ENCODE data around the gene ZNF574.

DNA sequence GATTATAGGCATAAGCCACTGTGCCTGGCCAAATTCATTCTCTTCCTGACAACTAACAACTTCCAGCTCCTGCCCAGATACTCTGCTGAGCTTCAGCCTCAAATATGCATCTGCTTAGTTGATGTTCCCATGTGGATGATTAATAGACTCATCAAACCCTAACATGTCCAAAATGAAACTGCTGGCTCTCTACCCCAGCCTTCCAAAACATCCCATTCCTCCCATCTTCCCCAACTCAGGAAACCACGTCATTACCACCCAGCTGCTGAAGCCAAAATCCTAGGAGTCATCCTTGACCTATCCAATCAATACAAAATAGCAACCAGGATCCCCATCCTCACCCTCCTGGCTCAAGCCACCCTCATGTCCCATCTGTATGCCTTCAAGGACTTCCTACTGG, 35.4 kb downstream of the ZNF574 start:
- TF ChIP-seq, protein P1, sequence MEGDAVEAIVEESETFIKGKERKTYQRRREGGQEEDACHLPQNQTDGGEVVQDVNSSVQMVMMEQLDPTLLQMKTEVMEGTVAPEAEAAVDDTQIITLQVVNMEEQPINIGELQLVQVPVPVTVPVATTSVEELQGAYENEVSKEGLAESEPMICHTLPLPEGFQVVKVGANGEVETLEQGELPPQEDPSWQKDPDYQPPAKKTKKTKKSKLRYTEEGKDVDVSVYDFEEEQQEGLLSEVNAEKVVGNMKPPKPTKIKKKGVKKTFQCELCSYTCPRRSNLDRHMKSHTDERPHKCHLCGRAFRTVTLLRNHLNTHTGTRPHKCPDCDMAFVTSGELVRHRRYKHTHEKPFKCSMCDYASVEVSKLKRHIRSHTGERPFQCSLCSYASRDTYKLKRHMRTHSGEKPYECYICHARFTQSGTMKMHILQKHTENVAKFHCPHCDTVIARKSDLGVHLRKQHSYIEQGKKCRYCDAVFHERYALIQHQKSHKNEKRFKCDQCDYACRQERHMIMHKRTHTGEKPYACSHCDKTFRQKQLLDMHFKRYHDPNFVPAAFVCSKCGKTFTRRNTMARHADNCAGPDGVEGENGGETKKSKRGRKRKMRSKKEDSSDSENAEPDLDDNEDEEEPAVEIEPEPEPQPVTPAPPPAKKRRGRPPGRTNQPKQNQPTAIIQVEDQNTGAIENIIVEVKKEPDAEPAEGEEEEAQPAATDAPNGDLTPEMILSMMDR (conservative IDR thresholded peaks at IDR 0.05 in 1 of 2, IDR thresholded peaks at IDR 0.05 in 1 of 2; ENCODE audit: low read depth in 1 of 2, low read length in 2 of 2): no peak
- no peak for TF ChIP-seq EZH2 (IDR thresholded peaks at IDR 0.05; ENCODE audit: low read length, missing control alignments)

All from fibroblast of lung (primary cell).